Caco-2 (cell line): ENCODE results near the gene SLC24A4. TPM values are rescaled to one million over a fixed set of nuclear protein-coding genes. Genes with fewer than 3 reads are reported as not detected.

Experiments used
- BruUV-seq: library from RNA; stranded (reverse); fragments of 400-500 nt; replicated peaks from 2 replicates; lab custom pipeline; 2021; lab: Mats Ljungman, UMichigan
- CTCF ChIA-PET: fragments of 300-600 bp; sonication (Branson Sonifier 250); formaldehyde crosslinking; loops from one replicate; lab custom pipeline; 2022; ENCODE audit warnings: antibody characterized with exemption; lab: Charles Lee
- POLR2A ChIA-PET: fragments of 300-600 bp; sonication (Branson Sonifier 250); formaldehyde crosslinking; loops from one replicate; lab custom pipeline; 2022; ENCODE audit warnings: antibody characterized with exemption; lab: Charles Lee
- DNase-seq, 2 experiments: peaks; one replicate each; pipeline versions ENCODE4 v3.0.0 to v3.0.0-alpha.2; 2020 to 2022
- H3K27me3 ChIP-seq: replicated peaks from 2 replicates; pipeline ENCODE4 v1.6.0; 2011; ENCODE audit warnings: low read length; ENCODE audit not compliant: control insufficient read depth, insufficient read depth
- H3K36me3 ChIP-seq: 2 replicates; pipeline ENCODE4 v1.5.1; 2011; ENCODE audit warnings: low read length; ENCODE audit not compliant: control insufficient read depth, insufficient read depth
- H3K4me1 ChIP-seq: fragments of 250-450 bp; sonication (Bioruptor Pico); 2 replicates; pipeline ENCODE4 v1.5.1; 2020; ENCODE audit warnings: mild to moderate bottlenecking
- H3K4me3 ChIP-seq: 2 replicates; pipeline ENCODE4 v1.5.1; 2011; ENCODE audit warnings: low read depth, mild to moderate bottlenecking, control low read depth, low read length
- H3K9me3 ChIP-seq: fragments of 250-450 bp; sonication (Bioruptor Pico); 2 replicates; pipeline ENCODE4 v1.5.1; 2020; ENCODE audit warnings: mild to moderate bottlenecking, moderate library complexity
- H3K27ac Mint-ChIP-seq: one replicate; pipeline ENCODE4 v1.8.0; 2022; ENCODE audit warnings: mixed read lengths; ENCODE audit not compliant: unreplicated experiment
- H3K27me3 Mint-ChIP-seq: one replicate; pipeline ENCODE4 v1.8.0; 2022; ENCODE audit warnings: mixed read lengths; ENCODE audit not compliant: insufficient read depth, unreplicated experiment
- H3K36me3 Mint-ChIP-seq: one replicate; pipeline ENCODE4 v1.8.0; 2022; ENCODE audit warnings: mild to moderate bottlenecking, mixed read lengths; ENCODE audit not compliant: insufficient read depth, unreplicated experiment
- H3K4me1 Mint-ChIP-seq: one replicate; pipeline ENCODE4 v1.8.0; 2022; ENCODE audit warnings: low read depth, mixed read lengths; ENCODE audit not compliant: unreplicated experiment
- H3K4me3 Mint-ChIP-seq: one replicate; pipeline ENCODE4 v1.8.0; 2022; ENCODE audit warnings: mild to moderate bottlenecking, moderate library complexity, mixed read lengths; ENCODE audit not compliant: unreplicated experiment
- H3K9me3 Mint-ChIP-seq: one replicate; pipeline ENCODE4 v1.8.0; 2022; ENCODE audit warnings: mixed read lengths; ENCODE audit not compliant: unreplicated experiment
- CTCF ChIP-seq, 2 experiments: fragments of 200-600 bp in 1 of 2; IDR thresholded peaks; 1 replicate in 1 of 2; 2 replicates in 1 of 2; pipeline versions ENCODE4 v1.5.1 to v1.8.0; 2011 to 2022; ENCODE audit warnings: antibody characterized with exemption in 1 of 2, control low read depth in 1 of 2, inconsistent platforms in 1 of 2, low read depth in 1 of 2, low read length in 1 of 2, mild to moderate bottlenecking in 1 of 2, moderate library complexity in 1 of 2; ENCODE audit not compliant: insufficient read depth in 1 of 2, severe bottlenecking in 1 of 2, unreplicated experiment in 1 of 2
- intact Hi-C: fragments of 100-400 bp; cut with micrococcal nuclease; formaldehyde crosslinking; loops from one replicate; pipeline ENCODE4 v1.10.0; 2022; ENCODE audit not compliant: unreplicated experiment
- total RNA-seq: library from RNA; stranded (reverse); gene quantifications from 2 replicates; pipeline ENCODE4 v1.2.3, GENCODE V29; 2022

The SLC24A4 gene
- total RNA-seq, 1 experiment from 2014 or later = not detected

GRCh38 chr14:92314182-92314581 lies 8.8 kb upstream of the SLC24A4 start:
- no peak for DNase-seq
- no TSS peak for BruUV-seq
- Histone ChIP-seq H3K36me3 (no peaks in the 10 kb centered on the region), H3K27me3 (no peaks in the 10 kb centered on the region), H3K4me1 (no peaks in the 10 kb centered on the region), H3K9me3 (0 out of 2 replicates have a peak, but pooled peaks cover 7% of the 10 kb centered on the region), H3K4me3 (no peak overlapping the region)
- H3K36me3 Mint-ChIP-seq = no peaks in the 10 kb centered on the region
- TF ChIP-seq CTCF (IDR thresholded peaks at IDR 0.05; ENCODE audit: insufficient read depth in 1 of 2, low read depth in 1 of 2, low read length in 1 of 2, severe bottlenecking in 1 of 2, unreplicated experiment in 1 of 2) = no peak
- no peak overlapping the region for H3K4me3 Mint-ChIP-seq
- no peaks in the 10 kb centered on the region for H3K4me1 Mint-ChIP-seq
- H3K9me3 Mint-ChIP-seq = peaks cover 8% of the 10 kb centered on the region
- intact Hi-C loops = no loop called here
- CTCF ChIA-PET = no interaction called here
- POLR2A ChIA-PET = no interaction called here
- peaks cover 12% of the 10 kb centered on the region for H3K27me3 Mint-ChIP-seq
- H3K27ac Mint-ChIP-seq = no peak overlapping the region

- 0 out of 2 replicates have a peak, but pooled peaks cover 7% of the 10 kb centered on the region for H3K9me3 ChIP-seq
- H3K4me1 Mint-ChIP-seq = no peaks in the 10 kb centered on the region
- ChIA-PET POLR2A (no interaction called here), CTCF (no interaction called here)
- H3K4me1 ChIP-seq = no peaks in the 10 kb centered on the region
- no peak overlapping the region for H3K4me3 Mint-ChIP-seq
- no peak overlapping the region for H3K27ac Mint-ChIP-seq
- H3K9me3 Mint-ChIP-seq = peaks cover 8% of the 10 kb centered on the region
- H3K27me3 Mint-ChIP-seq = peaks cover 13% of the 10 kb centered on the region
- BruUV-seq = no TSS peak
- no peaks in the 10 kb centered on the region for H3K27me3 ChIP-seq
- no peaks in the 10 kb centered on the region for H3K36me3 Mint-ChIP-seq
- intact Hi-C loops = no loop called here
- no peak overlapping the region for H3K4me3 ChIP-seq
- H3K36me3 ChIP-seq = no peaks in the 10 kb centered on the region
- no peak for DNase-seq
- TF ChIP-seq CTCF (IDR thresholded peaks at IDR 0.05; ENCODE audit: insufficient read depth in 1 of 2, low read depth in 1 of 2, low read length in 1 of 2, severe bottlenecking in 1 of 2, unreplicated experiment in 1 of 2) = no peak
These were observed 7.7 kb upstream of the SLC24A4 start for GRCh38 chr14:92315050-92315805.

- ChIA-PET CTCF (no interaction called here), POLR2A (no interaction called here)
- H3K4me1 ChIP-seq = no peaks in the 10 kb centered on the region
- Mint-ChIP-seq H3K9me3 (peaks cover 8% of the 10 kb centered on the region), H3K4me1 (no peaks in the 10 kb centered on the region), H3K4me3 (no peak overlapping the region), H3K27ac (no peak overlapping the region), H3K36me3 (no peaks in the 10 kb centered on the region), H3K27me3 (peaks cover 15% of the 10 kb centered on the region)
- H3K36me3 ChIP-seq = no peaks in the 10 kb centered on the region
- no TSS peak for BruUV-seq
- 0 out of 2 replicates have a peak, but pooled peaks cover 7% of the 10 kb centered on the region for H3K9me3 ChIP-seq
- no peak for TF ChIP-seq CTCF (IDR thresholded peaks at IDR 0.05; ENCODE audit: insufficient read depth in 1 of 2, low read depth in 1 of 2, low read length in 1 of 2, severe bottlenecking in 1 of 2, unreplicated experiment in 1 of 2)
- H3K4me3 ChIP-seq = no peak overlapping the region
- no peaks in the 10 kb centered on the region for H3K27me3 ChIP-seq
- DNase-seq = no peak
- intact Hi-C loops = no loop called here
These were observed 6.8 kb upstream of the SLC24A4 start for GRCh38 chr14:92316176-92316575.
